NCI-H2171 (cell line): ENCODE data around the gene TNFRSF13B.
"Not testable (repeated sequence)": the region's sequence is repeated elsewhere in the genome, so short reads cannot be mapped to it uniquely, and the experiment has no call there.

ENCODE experiments used
- DNase-seq: peaks from one replicate; lab custom pipeline; 2025; lab: John Stamatoyannopoulos, UW

The TNFRSF13B gene

DNA sequence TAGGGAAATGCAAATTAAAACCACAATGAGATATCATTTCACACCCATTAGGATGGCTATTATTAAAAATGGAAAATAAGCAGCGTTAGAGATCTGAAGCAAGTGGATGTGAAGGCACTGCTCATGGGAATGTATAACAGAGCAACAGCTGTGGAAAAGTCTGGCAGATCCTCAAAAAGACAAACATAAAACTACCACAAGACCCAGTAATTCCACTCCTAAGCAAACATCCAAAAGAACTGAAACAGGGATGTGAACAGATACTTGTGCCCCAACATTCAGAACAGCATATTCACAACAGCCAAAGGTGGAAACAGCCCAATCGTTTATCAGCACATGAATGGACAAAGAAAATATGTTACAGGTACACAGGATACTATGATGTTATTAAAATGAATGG lies 10.9 kb downstream of the TNFRSF13B start:
- not testable (repeated sequence) for DNase-seq

DNA sequence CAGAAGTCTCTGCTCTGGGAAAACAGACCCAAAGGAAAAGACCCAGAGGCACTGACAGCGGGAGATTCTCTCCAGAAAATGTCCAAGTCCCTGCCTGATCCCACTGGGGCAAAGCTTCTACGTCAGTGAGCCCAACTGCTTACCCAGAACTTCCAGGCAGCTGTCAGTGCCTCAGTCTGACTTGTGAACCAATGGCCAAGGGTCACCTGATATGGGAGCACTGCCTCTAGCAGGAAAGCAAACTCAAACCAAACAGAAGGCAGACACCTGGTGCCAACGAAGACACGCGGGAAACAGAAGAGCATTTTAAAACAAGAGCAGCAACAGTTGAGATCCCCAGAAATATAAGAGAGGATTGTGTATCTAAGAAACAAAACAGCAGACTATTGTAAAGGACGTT lies 16.9 kb downstream of the TNFRSF13B start:
- not testable (repeated sequence) for DNase-seq

DNA sequence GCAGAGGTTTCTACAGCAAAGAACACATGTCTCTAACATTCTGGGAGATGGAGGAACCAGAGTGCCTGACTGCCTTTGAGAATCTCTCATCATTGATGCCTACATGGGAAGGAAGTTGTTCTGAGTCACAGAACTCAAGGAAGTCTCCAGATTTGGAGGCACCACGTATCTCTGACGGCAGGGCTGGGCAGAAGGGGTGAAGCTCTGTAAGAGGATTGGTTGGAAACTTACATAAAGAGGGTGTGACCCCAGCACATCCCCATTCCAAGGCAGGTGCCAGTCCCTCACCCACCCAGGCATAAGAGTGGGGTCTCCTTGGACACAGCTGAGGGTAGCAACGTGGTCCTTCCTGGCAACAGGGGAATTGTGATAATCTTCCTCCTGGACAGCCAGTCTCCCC lies 17.4 kb downstream of the TNFRSF13B start:
- no peak for DNase-seq

DNA sequence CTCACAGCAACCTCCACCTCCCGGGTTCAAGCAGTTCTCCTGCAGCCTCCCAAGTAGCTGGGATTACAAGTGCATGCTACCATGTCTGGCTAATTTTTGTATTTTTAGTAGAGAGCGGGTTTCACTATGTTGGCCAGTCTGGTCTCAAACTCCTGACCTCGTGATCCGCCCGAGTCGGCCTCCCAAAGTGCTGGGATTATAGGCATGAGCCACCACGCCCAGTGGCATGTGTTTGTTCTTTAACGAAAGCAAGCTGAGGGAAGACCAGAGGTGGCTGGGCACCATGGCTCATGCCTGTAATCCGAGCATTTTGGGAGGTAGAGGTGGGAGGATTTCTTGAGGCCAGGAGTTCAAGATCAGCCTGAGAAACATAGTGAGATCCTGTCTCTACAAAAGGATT lies 18.1 kb downstream of the TNFRSF13B start:
- DNase-seq = no peak

DNA sequence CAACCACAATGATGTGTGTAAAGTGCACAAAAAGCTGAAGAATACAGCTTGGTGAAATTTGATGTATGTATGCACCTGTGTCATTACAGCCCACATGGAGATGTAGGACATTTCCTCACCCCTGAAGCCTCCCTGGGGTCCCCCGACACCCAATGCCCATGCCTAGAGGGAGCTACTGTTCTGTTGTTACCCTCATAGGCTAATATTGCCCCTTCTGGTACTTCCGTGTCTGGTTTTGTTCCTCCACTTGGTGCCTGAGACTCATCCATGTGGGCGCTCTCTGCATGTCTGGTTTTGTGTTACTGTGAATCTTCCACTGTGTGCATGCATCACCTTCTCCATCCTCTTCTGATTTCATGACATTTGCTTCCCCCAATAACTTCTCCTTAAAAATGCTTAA lies 18.6 kb downstream of the TNFRSF13B start:
- DNase-seq = no peak

DNA sequence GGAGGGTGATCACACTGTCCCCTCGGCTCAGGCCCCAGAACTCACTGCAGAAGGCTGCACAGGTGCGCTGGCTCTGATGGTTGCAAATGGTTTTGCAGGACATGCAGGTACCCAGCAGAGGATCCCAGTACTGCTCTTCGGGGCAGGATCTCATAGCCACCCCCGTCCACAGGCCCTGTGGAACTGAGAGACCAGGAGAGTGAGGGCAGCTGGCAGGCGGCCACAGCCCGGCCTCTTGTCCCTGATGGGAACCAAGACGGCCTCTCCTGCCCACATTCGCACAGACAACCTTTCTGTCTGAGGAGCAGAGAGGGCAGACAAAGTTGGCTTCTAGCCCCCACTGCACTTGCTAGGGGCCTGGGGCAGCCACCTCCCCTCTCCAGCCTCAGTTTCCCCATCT lies 19.5 kb downstream of the TNFRSF13B start:
- no peak for DNase-seq

DNA sequence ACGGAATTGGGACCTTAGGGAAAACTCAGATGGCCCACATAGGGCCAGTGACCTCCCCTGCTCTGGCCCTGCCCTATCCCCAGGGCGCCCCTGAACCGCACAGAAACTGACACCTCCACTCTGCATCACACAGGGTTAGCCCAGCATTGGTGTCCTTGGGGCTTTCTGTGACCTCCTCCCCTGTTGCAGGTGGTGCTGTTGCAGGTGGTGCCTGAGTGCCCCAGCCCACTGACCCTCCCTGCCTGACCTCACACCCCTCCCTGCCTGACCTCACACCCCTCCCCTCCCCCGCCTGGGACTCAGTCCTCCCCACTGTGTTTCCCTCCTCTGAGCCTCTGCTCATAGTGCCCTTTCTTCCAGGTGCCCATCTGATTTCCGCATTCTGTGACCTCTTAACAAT lies 21.4 kb downstream of the TNFRSF13B start:
- DNase-seq = no peak

DNA sequence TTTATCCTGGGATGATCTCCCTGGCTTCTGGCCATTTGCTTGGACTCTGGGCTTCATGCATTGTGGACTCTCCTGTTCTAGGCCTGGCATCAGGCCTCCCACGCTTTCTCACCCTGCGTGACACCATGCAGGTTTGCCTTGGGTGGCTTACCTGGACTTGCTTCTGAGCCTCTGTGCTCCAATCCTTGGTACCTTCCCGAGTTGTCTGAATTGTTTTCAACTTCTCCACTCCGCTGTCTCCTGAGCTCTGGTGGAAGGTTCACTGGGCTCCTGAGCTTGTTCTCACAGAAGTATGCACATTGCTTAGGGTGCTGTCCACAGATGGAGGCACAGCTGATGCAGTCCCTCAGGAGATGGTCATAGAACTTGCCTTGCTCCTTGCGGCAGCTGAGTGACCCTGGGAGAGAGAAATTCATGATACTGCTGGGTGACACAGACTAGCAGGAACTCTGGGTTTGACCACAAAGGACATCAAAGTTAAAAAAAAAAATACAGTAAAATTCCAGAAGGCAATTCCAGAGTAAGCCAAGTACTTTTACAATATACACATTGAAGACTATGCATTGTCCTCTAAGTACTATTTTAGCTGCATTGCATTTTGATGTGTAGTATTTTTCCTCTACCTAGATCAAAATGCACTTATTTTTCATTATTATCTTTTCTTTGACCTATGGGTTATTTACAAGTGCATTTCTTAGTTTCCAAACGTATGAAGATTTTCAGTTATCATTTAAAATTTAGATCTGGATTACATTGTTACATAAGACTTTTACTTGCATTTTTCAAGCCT lies 23.1 kb downstream of the TNFRSF13B start:
- no peak for DNase-seq

DNA sequence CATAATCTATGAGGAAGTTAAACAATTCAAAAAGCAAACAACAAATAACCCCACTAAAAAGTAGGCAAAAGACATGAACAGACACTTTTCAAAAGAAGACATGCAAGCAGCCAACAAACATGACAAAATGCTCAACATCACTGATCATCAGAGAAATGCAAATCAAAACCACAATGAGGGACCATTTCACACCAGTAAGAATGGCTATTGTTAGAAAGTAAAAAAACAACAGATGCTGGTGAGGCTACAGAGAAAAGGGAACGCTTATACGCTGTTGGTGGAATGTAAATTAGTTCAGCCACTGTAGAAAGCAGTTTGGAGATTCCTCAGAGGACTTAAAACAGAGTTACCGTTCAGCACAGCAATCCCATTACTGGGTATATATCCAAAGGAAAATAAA lies 24.4 kb downstream of the TNFRSF13B start:
- no peak for DNase-seq

DNA sequence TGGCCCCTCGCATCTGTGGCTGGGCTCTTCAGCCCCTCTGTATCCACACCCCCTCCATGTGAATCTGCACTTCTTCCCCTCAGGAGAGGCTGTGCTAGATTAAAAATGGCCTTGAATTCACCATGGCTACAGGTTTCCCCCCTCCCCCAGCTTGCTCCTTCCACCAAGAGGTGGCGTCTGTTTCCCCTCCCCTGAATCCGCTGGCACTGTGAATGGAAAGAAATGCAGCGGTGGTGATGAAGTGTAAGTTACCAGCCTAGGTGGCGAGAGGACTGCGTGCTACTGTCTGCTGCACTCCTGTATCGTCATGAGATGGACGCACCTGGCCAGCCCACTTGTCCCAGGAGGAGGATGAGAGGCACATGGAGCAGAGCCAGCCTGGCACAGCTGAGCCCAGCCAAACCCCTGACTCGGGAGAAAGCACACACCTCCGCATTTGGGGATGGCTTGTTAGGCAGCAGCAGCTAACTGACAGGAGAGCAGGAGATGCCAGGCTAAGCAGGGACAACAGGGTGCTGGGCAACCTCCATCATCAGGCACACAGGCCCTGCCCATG lies 26.2 kb downstream of the TNFRSF13B start:
- DNase-seq = no peak

DNA sequence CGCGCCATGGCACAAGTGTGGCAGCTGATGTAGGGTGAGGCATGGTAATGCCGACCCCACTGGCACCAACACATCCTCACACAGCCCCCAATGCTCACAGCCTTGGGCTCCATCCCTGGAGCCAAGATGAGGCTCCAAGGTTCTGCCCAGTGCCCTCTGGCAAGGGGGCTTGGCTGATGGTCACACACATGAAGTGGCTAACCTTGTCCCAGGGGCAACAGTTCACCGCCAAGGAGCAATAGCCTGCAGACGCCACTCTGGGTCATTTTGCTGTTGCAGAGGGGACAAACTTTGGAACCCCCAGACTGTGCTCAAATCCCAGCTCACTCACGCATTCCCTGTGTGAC lies 26.8 kb downstream of the TNFRSF13B start:
- DNase-seq = no peak

DNA sequence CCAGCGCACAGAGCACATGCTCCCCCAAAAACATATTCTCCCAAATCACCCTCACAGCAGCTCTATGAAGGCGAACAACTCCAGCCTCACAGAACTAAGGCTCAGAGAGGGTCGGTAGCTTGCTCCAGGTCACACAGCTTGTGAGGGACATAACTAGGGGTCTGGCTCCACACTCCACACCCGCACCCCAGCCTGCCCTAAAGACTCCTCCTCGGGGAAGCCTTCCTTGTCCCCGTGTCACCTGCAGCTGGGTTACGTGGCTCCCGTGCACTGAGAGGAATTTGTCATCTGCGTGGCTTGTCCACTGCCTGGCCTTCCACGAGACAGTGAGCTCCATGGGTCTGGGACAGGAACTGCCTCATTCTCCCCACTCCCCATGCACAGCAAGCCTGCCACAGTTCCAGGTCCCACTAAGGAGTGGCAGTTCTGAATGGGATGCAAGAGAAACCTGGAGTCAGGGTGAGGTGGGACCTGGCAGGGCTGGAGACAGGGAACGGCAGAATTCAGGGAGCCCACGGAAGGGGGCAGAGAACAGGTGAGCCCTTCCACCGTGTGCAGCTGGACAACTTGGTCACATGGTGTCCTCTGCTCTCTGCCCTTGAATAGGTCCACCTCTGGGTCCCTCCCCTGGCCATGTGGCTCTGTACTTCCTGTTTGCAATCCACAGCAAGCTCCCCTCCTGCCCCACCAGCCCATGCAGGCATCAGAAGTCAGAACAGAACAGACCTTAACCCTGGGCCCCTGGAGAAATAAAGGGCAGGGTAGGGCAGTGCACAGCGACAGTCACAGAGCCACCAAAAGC lies 27.4 kb downstream of the TNFRSF13B start:
- no peak for DNase-seq

DNA sequence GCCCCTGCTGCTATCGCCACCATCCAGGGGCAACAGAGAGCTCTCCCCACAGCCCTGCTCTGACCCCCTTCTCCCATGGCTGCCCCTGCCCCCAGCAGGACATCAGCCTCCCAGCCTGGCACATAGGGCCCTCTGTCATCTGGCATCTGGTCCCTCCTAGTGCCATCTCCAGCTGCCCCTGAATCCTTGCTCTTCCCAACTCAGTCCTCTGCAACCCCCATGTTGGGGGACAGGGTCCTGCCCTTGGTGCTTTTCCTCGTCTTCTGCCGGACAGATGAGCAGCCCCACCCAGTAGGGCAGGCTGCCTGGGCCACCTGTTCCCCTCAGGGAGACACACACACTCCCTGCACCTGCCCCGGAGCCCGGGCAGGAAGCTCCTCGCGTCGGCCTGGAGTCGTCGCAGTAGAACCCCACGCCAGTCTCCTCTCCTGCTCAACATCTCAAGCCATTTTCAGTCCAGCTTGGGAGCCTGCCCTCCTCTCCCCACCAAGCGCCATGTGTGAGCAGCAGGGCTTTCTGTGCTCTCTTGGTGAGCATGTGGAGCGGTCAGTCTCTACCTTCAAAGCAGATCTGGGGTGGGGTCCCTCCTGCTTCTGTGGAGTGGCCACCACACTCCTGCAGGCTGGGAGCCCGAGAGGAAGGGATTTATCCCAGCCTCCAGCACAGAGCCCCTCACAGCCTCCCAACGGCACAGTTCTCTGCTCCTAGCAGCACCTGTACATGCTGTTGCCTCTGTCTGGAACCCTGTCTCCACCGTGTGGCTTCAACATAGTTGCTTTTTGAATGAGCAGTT lies 28.2 kb downstream of the TNFRSF13B start:
- no peak for DNase-seq

DNA sequence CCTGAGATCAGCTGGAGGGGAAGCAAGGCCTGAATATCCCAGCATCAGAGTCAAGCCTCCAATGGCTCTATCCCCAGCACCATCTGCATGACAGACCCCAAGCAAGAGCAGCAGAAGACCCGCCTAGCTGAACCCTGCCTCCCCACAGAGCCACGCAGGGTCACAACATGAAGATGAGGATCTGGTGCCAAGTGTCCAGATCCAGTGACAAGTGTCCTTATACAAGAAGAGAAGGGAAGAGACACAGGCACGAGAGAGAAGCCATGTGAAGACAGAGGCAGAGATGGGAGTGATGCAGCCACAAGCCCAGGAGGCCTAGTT lies 28.9 kb downstream of the TNFRSF13B start:
- DNase-seq = no peak

DNA sequence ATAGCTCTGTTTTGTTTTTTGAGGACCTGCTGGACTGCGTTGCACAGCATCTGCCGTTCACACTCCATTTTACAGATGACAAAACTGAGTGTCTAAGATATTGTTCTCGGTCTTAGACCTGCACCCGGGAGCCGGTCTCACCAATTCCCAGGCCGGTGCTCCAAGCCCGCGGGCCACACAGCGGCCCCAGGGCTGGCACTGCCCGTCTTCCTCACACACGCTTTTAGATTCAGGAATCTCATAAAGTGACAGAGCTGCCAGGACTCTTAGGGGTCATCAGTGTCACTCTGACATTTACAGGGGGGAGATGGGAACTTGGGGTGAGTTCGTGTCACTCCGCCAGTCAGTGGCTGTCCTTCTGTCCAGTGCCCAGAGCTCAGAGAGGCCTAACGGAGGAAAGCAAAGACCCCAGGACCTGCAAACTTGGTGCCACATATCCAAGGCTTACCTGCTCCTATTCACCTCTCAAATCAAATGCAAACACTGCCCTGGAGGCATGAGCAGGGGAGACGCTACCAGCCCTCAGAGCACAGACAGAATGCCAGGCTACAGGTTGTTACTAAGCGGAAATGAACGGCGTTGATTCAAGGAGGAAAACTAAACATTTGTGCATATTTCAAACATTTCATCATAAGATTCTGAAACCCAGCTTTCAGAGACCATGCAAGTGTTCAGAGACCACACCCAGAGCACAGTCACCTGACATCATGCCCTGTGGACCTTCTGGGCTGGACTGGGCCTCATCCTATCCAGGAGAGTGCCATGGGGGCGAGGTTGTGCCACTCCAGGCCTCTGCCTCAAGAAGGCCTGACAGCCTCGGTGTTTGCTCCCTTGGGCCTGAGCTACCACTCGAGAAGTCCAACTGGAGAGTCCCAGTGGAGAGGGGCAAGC lies 29.5 kb downstream of the TNFRSF13B start:
- DNase-seq = no peak

DNA sequence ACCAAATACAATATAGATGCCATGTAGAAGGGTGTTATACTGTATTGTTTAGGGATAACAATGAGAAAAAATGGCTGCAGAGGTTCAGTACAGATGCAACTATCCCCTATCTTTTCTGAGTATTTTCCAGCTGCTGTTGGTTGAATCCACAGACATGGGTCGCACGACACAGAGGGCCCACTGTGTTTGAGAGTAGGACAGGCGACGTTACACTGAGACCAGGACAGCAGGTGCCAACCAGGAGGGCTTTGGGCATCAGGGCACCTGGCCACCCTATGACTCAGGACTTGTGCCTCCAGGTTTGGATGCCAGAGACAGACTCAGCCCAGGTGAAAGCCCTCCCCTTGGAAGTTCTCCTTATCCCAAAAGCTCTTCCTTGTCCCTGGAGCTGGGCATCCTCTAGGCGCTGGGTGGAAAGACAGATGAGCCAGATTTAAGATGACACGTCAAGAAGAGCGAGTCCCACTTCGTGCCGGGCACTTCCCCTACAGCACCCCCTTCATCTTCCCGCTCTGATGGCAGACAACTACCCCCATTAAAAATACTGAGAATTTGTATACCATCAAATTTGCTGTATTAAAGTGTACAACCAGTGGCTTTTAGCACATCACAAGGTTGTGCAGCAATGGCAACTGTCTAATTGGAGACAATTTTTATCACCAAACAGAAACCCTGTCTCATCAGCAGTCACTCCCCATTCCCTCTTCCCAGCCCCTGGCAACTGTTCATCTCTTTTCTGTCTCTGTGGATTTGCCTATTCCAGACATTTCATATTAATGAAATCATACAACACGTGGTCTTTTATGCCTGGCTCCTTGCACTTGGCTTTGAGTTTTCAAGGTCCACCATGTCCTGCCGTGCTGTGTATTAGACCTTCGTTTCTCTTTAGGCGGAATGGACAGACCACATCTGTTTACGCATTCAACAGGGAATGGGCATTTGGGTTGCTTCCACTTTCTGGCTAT lies 30.6 kb downstream of the TNFRSF13B start:
- no peak for DNase-seq

DNA sequence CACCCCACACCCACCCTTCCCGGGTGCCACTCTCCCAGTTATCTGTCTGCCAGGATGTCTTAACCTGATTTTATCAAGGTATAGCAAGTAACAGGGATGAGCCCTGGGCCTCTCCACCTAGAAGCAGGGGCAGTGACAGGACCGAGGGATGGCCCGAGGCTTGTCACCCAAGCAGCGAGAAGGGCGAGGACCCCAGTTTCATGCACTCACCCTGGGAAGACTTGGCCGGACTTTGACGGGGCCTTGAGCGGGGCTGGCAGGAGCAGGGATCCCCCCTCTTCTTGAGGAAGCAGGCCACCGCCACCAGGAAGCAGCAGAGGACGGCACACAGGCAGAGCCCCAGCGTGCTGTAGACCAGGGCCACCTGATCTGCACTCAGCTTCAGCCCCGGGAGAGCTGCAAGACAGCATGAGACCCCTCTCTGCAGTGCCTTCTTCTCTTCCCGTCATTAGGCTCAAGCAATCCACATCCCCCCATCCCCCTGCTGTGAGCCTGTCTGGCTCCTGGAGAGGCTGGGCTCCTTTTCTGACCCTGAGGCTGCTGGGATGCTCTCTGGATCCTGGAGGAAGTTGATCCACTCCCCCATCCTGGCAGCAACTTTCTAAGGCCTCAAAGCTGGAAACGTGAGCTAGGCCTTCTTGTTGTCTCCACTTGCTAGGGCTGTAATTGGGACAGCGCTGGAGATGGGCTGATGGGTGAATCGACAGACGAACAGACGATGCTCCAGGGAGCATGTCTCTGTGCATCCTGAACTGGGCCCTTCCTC lies 31.6 kb downstream of the TNFRSF13B start:
- DNase-seq = no peak

DNA sequence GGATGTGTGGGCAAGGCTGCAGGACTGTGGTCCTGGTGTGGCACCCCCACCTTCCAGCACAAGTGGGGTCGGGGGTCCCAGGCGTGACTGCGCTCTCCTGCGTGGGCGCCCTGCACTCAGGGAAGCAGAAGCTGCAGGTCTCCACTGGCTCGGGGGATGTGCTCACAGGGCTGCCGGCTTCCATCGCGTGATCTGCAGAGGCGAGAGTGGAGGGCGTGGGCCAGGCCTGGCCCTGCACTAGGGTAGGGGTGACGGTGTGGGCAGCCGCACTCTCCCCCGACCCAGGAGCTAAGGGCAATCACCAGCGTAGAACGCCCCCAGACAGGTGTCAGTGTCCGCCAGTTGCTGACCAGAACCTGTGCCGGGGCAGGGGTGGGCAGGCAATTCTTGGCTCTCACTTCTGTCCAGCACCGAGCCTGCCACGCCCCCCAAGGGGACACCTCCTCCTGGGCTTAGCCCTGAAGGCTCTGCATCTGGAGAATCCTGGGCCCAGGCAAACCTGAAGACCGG lies 32.3 kb downstream of the TNFRSF13B start:
- DNase-seq = no peak

DNA sequence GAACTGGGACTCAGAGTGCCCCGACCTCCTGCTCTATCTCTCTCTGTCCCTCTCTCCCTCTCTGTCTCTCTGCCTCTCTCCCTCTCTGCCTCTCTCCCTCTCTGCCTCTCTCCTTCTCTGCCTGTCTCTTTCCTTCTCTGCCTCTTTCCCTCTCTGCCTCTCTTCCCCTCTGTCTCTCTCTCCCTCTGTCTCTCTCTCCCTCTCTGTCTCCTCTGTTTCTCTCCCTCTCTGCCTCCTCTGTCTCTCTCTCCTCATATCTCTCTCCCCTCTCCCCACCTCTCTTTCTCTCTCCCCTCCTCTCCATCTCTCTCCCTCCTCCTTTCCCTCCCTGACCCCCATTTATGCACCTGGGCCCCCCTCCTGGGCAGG lies 32.7 kb downstream of the TNFRSF13B start:
- no peak for DNase-seq
